ENCODE measurements around the gene WNT10A.
"Not testable (repeated sequence)": the region's sequence is repeated elsewhere in the genome, so short reads cannot be mapped to it uniquely, and the experiment has no call there.

Gene WNT10A

GRCh38 chr2:218893349-218894150, 12.9 kb downstream of the WNT10A start:
- DNase-seq (ENCODE audit: low spot score): no peak

- DNase-seq (ENCODE audit: low spot score): no peak
Observed at GRCh38 chr2:218894151-218894879, 13.7 kb downstream of the WNT10A start.

- DNase-seq (ENCODE audit: low spot score): no peak
Observed at GRCh38 chr2:218894880-218895157, 14.2 kb downstream of the WNT10A start.

- DNase-seq (ENCODE audit: low spot score): no peak
Observed at GRCh38 chr2:218895326-218895725, 14.7 kb downstream of the WNT10A start.

DNA sequence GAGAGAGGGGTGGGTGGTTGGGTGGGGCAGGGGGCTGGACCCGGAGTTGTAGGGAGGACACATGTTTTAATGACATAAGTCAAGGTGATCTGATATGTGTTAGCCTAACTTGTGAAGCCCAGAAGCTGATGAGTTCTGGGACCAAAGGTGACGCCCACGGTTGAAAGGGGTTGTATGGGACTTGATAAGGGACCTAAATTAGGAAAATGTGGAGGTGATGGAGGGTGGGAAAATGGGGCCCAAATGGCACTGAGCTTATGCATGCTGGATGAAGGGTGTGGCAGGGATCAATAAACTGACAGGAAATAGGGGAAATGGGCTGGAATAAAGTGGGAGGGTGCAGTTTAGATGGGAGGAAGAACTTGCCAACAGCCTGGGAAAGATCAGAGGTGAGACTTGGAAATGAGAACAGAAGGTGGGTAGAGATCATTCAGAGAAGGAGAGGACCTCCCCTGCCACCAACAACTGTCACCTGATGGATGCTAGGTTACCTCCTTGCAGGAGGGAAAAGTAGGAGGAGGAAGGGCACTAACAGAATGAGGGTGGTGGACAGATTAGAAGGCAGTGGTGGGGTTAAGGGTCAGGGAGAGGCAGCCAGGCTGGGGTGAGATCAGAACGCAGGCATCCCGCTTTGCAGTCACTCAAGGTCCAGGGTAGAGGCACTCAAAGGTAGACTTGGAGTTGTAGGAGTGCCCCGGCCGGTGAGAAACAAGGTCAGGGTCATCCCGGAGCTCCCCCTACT, 15.3 kb downstream of the WNT10A start:
- no peak for DNase-seq (ENCODE audit: low spot score)

GRCh38 chr2:218896501-218897393, 16.1 kb downstream of the WNT10A start:
- DNase-seq (ENCODE audit: low spot score): peak; percentile 91

DNA sequence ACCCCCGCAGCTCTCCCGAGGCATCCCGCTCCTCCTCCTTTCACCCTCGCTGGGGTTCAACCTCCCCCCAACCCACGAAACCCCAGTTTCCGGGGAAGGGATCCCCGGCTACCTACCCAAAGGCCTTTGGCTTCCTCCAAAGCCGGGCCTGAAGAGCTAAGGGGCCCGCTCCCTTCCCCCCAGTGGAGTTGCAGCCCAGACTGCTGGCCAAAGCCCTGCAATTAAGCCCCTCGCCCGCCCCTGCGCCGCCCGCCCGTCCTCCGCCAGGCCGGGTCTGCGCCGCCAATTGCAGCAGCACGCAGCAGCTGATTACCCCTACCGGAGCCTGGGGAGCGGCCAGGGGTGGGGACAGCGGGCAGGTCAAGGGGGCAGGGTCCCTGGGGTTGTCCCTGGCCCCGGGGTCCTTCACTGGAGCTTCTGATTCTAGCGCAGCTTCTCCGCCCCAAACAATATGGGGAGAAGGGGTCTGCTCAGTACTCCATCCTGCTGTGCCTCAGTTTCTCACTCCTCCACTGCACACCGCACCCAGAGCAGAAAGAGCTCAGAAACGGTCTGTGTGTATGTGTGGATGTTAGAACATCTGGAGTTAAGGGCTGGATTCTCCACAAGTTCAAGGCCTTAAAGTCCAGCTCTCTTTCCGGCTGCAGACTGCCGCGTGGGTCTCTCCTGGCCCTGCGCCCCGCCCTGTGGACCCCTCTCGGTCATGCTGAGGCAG, 16.9 kb downstream of the WNT10A start:
- peak; percentile 35 for DNase-seq (ENCODE audit: low spot score)

DNA sequence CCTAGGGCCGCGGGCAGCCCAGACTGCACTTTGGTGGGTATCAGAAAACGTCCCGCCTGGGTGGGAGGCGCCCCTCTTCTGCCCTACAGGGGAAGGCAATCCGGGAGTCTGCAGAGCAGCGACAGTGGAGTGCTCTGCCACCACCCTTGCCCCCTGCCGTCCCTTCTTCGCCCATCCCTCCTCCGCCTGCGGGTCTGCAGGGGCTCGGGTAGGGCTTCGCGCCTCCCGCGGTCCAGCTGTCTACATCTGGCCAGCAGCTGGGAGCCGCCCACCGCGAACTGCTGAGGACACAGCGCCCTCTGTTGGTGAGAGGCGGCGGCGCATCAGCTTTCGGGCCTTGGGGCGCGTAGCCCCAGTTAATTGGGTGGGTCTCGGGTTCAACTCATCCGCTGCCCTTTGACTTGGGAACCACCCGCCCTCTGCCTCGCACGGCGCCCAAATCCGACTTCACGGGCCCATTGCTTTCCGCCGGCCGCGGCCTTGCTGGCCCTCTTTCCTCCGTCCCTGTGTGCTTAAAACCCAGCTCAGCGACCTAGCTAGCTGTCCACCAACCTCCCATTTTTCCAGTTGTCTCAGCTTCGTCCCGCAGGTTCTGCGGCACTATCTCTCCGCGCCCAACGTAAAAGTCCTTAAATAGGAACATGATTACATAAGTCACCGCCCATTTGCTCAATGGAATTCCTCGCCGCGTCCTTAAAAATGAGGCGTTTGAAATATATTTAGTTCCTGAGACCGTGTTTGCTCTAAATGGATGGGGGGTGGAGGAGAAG, 17.6 kb downstream of the WNT10A start:
- peak; percentile 83 for DNase-seq (ENCODE audit: low spot score)

DNA sequence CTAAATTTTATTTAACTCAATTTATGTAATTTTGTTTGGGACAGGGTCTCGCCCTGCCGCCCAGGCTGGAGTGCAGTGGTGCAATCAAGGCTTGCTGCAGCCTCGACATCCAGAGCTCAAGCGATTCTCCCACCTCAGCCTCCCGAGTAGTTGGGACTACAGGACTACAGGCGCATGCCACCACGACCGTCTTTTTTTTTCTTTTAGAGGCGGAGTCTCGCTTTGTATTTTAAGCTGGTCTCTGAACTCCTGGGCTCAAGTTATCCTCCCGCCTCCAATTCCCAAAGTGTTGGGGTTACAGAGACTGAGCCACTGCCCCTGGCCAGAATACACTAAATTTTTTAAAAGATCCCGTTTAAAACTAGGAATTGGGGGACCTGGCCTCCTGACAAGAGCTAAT, 18.5 kb downstream of the WNT10A start:
- no peak for DNase-seq (ENCODE audit: low spot score)

GRCh38 chr2:218902427-218902826, 21.8 kb downstream of the WNT10A start:
- no peak for DNase-seq (ENCODE audit: low spot score)

DNA sequence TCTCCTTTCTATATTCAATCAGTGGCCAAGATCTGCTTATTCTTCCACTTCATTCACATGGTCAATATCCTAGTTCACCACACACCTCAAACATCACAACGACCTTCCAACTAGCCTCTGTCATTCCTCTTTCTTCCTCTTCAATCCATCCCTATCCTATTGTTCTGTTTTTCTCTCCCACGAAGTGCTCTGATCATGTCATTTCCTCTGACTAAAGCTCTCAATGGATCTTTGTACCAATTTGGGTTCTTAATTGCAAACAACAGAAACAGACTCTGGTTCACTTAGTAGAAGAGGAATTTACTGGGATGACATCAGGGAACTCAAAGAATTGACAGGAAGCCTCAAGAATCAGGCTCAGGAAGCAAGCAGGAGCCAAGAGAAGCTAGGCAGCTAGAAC, 23.5 kb downstream of the WNT10A start:
- DNase-seq (ENCODE audit: low spot score): no peak

DNA sequence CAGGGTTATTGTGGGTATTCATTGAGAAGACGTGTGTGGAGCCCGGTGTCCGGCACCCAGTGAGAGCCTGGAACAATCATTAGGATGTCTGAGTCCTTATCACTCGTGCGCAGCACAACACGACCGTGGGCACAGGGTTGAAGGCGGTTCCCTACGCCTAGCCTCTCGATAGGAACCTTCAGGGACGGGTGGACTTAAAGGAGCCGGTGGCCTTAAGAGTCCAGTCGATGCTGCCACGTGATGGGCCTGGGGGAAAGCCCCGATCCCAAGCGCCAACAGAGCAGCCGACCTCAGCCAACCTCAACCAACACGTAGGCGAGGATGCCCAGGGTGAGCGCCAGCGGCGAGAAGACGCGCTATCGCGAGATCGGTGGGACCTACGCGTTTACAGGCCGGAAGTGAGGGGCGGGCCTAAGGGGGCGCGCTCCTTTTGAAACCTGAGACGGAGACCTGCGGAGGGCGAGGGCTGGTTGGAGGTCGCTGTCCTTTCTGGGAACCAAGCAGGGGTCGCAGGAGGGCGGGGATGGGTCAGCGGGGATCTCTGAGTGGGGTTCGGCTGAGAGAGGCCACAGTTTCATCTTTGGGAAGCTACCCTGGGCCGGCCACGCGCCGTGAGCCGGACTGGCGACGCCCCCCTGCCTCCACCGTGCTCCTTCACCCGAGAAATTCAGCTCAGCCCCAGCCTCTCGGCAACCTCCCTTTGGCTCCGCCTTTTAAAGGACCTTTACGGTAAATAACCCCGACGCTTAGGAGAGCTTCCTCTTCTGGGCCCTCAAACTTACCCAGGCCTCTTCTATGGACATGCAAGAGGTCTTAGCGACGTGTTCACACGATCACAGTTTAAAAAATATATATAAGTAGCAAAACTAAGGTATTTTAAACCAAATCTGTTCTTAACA, 28.3 kb downstream of the WNT10A start:
- peak; percentile 87 for DNase-seq (ENCODE audit: low spot score)

DNA sequence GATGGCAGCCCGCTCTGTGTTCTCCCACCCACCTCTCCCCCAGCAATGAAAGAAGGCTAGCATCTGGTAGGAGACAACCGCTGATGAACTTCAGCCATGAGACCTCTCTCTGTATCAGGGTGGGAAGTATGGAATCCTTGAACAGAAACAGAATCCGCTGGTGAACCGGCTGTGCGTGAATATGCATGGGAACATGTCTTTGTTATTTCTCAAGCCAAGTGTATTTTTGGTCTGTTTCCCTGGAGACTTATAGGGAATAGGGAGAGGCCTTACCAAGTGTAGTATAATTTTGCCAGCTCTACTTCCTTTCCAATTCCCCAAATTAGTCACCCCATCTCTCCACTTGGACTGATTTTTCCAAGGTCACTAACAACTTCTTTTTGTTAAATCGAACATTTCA, 30.1 kb downstream of the WNT10A start:
- no peak for DNase-seq (ENCODE audit: low spot score)

GRCh38 chr2:218920504-218920903, 39.9 kb downstream of the WNT10A start:
- no peak for DNase-seq (ENCODE audit: low spot score)

- DNase-seq (ENCODE audit: low spot score): no peak
Observed at GRCh38 chr2:218924757-218925156, 44.1 kb downstream of the WNT10A start.

DNA sequence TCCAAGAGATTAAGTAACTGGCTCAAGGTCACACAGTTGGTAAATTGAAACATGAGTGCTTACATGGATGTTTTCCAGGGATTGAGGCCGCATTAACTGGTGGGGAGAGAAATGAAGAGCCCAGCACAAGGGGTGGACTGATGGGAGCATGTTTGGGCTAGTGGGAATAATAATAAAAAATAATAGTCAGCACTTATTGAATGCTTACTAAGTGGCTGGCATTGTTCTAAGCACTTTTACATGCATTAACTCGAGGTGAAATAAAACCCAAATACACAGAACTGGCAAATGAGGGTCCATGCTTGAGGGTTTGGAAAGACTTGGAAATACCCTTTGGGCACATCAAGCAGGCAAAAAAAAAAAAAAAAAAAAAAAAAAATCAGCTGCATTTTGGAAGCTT, 44.8 kb downstream of the WNT10A start:
- DNase-seq (ENCODE audit: low spot score): no peak

DNA sequence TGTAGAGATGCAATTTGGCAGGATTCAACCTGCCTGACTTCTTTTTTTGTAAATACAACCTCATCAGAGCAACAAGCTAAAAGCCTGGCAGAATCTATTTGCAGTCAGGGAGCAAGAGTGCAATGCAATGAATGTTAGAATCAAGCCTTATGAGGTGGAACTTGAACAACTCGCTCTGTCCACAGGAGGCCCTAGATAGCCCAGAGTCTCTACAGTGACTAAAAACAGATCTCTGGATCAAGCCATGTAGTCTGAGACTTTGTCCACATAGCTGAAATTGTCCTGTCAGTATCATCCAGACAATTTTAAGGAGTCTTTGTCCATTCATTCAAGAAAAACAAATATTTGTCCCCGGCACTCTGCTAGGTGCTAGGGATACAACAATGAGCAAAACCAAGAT, 46.8 kb downstream of the WNT10A start:
- DNase-seq (ENCODE audit: low spot score): no peak

DNA sequence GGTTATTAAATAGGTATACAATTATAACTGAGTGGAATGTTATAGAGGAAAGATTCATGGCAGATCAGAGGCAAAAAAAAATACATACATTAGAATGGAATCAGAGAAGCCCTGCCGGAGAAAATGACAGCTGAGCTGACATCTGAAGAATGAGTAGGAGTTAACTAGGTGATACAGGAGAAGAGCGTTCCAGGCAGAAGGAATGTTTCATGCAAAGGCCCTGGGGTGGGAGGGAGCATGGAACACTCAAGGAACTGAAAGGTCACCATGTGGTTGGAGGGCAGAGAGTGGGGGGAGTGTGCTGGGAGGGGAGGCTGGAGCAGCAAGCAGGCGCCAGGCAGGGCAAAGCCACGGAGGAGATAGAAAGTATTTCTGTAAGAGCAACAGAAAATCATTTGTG, 47.2 kb downstream of the WNT10A start:
- DNase-seq (ENCODE audit: low spot score): no peak

- DNase-seq (ENCODE audit: low spot score): not testable (repeated sequence)
Observed at GRCh38 chr2:218930488-218930887, 49.8 kb downstream of the WNT10A start.

DNA sequence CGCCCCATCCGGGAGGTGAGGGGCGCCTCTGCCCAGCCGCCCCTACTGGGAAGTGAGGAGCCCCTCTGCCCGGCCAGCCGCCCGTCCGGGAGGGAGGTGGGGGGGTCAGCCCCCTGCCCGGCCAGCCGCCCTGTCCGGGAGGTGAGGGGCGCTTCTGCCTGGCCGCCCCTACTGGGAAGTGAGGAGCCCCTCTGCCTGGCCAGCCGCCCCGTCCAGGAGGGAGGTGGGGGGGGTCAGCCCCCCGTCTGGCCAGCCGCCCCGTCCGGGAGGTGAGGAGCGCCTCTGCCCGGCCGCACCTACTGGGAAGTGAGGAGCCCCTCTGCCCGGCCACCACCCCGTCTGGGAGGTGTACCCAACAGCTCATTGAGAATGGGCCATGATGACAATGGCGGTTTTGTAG, 51.1 kb downstream of the WNT10A start:
- not testable (repeated sequence) for DNase-seq (ENCODE audit: low spot score)
